K562 (cell line): ENCODE results near the gene FAM117B. TPM values are rescaled to one million over a fixed set of nuclear protein-coding genes. Genes with fewer than 3 reads are reported as not detected.

ENCODE experiments used
- ATAC-seq: fragments of 200-7000 bp; cut with Tn5 transposase; 3 replicates; pipeline ENCODE4 v1.9.1; 2020; ENCODE audit warnings: moderate library complexity
- BruUV-seq: library from RNA; stranded (reverse); fragments of 400-500 nt; replicated peaks from 2 replicates; lab custom pipeline; 2021; lab: Mats Ljungman, UMichigan
- CTCF ChIA-PET: fragments of 300-600 bp; formaldehyde crosslinking; extraction: SDS; loops from one replicate; lab custom pipeline; 2021; ENCODE audit warnings: low intra/inter-chr PET ratio; lab: Yijun Ruan, JAX
- POLR2A ChIA-PET: fragments of 300-600, 350-650 bp; sonication (Branson Sonifier 250); formaldehyde crosslinking; extraction: SDS; loops from one replicate; lab custom pipeline; 2021; ENCODE audit warnings: antibody characterized with exemption, inconsistent platforms; lab: Yijun Ruan, JAX
- DNase-seq, 4 experiments: peaks; one replicate each; pipeline versions ENCODE4 v3.0.0 to v3.0.0-alpha.2; 2011 to 2018; ENCODE audit warnings: low spot score in 3 of 4, mixed read lengths in 3 of 4; ENCODE audit errors: extremely low read depth in 1 of 4
- FAIRE-seq: peaks from 2 replicates; lab custom pipeline; 2011; peaks lifted over from hg19 to GRCh38; lab: Jason Lieb, UNC
- H2AFZ ChIP-seq: 2 replicates; pipeline ENCODE4 v1.6.0; 2011; ENCODE audit warnings: low read depth, low read length, control low read depth, inconsistent platforms
- H3K27ac ChIP-seq: fragments of 200-600 bp; 3 replicates; pipeline ENCODE4 v1.8.0; 2011; ENCODE audit warnings: low read depth, mild to moderate bottlenecking, control low read depth, inconsistent platforms, low read length, moderate library complexity, mixed read lengths; ENCODE audit errors: extremely low read depth
- H3K27me3 ChIP-seq, 2 experiments: fragments of 300-600 bp in 1 of 2; 2 replicates in 1 of 2; 3 replicates in 1 of 2; pipeline versions ENCODE4 v1.6.0 to v1.8.0; 2011; ENCODE audit warnings: inconsistent platforms in 2 of 2, low read length in 2 of 2, mild to moderate bottlenecking in 1 of 2, mixed read lengths in 1 of 2, moderate library complexity in 1 of 2; ENCODE audit not compliant: control insufficient read depth in 2 of 2, insufficient read depth in 2 of 2
- H3K36me3 ChIP-seq: fragments of 300-600 bp; 3 replicates; pipeline ENCODE4 v1.8.0; 2011; ENCODE audit warnings: mild to moderate bottlenecking, low read length, inconsistent platforms; ENCODE audit not compliant: control insufficient read depth, insufficient read depth
- H3K4me1 ChIP-seq, 2 experiments: fragments of 200-600 bp in 1 of 2; replicated peaks in 1 of 2; 2 replicates in 1 of 2; 3 replicates in 1 of 2; pipeline versions ENCODE4 v1.5.1 to v1.8.0; 2011; ENCODE audit warnings: inconsistent platforms in 2 of 2, low read length in 2 of 2, mild to moderate bottlenecking in 1 of 2, mixed read lengths in 1 of 2, moderate library complexity in 1 of 2; ENCODE audit not compliant: control insufficient read depth in 2 of 2, insufficient read depth in 2 of 2
- H3K4me2 ChIP-seq: 2 replicates; pipeline ENCODE4 v1.6.1; 2011; ENCODE audit warnings: low read length, control low read depth, inconsistent platforms, mixed read lengths; ENCODE audit not compliant: insufficient read depth
- H3K4me3 ChIP-seq: fragments of 200-600 bp; sonication (generic), shearing (Covaris generic); 2 replicates; pipeline ENCODE4 v1.5.1; 2016; ENCODE audit warnings: control low read depth, inconsistent platforms
- H3K79me2 ChIP-seq: fragments of 200-600 bp; 3 replicates; pipeline ENCODE4 v1.8.0; 2011; ENCODE audit warnings: low read length, inconsistent platforms; ENCODE audit not compliant: control insufficient read depth, insufficient read depth
- H3K9ac ChIP-seq, 2 experiments: 2 replicates each; pipeline versions ENCODE4 v1.6.0 to v1.6.1; 2011; ENCODE audit warnings: low read depth in 2 of 2, low read length in 2 of 2, control low read depth in 1 of 2, inconsistent platforms in 1 of 2, mild to moderate bottlenecking in 1 of 2, mixed read lengths in 1 of 2; ENCODE audit not compliant: insufficient read depth in 1 of 2
- H3K9me1 ChIP-seq: one replicate; pipeline ENCODE4 v1.6.0; 2011; ENCODE audit warnings: inconsistent platforms, mild to moderate bottlenecking, low read length, moderate library complexity; ENCODE audit not compliant: control insufficient read depth, insufficient read depth
- H3K9me3 ChIP-seq: replicated peaks from 2 replicates; pipeline ENCODE4 v1.5.1; 2011; ENCODE audit warnings: low read depth, low read length, inconsistent platforms; ENCODE audit not compliant: control insufficient read depth, insufficient read depth
- H4K20me1 ChIP-seq: replicated peaks from 2 replicates; pipeline ENCODE4 v1.6.1; 2011; ENCODE audit warnings: low read length, inconsistent platforms, mixed read lengths; ENCODE audit not compliant: control insufficient read depth, insufficient read depth
- C11orf30 ChIP-seq: fragments of 450-650 bp; IDR thresholded peaks from 2 replicates; pipeline ENCODE4 v1.6.1; 2016; ENCODE audit warnings: low read depth, mild to moderate bottlenecking
- ESRRB ChIP-seq: fragments of 250-450 bp; sonication (Bioruptor Pico); IDR thresholded peaks from 2 replicates; pipeline ENCODE4 v1.5.0; 2020; ENCODE audit warnings: mild to moderate bottlenecking, moderate library complexity, borderline replicate concordance
- FOXJ2 ChIP-seq: fragments of 200-800 bp; sonication (Bioruptor generic); IDR thresholded peaks from 2 replicates; pipeline ENCODE4 v1.6.1; 2016; ENCODE audit warnings: missing genetic modification characterization, missing compliant biosample characterization
- NCOA6 ChIP-seq: fragments of 450-650 bp; IDR thresholded peaks from 2 replicates; pipeline ENCODE4 v1.6.1; 2017; ENCODE audit warnings: mild to moderate bottlenecking
- SLC30A9 ChIP-seq: fragments of 250-450 bp; sonication (Bioruptor Pico); IDR thresholded peaks from 2 replicates; pipeline ENCODE4 v1.8.0; 2022; ENCODE audit warnings: mild to moderate bottlenecking, moderate library complexity
- ZNF318 ChIP-seq, 2 experiments: fragments of 450-650 bp; IDR thresholded peaks; 2 replicates each; pipeline ENCODE4 v1.6.1; 2016; ENCODE audit warnings: mild to moderate bottlenecking in 2 of 2, borderline replicate concordance in 1 of 2, low read depth in 1 of 2, moderate library complexity in 1 of 2
- WGBS: fragments of 100-300 bp; shearing (Covaris generic); methylation state at CpG from one replicate; pipeline ENCODE4 v1.1.6; 2016; ENCODE audit warnings: low coverage, mixed read lengths; ENCODE audit not compliant: insufficient coverage; ENCODE audit errors: missing lambda C conversion rate; 5-methylcytosine and 5-hydroxymethylcytosine counted together
- in situ Hi-C: fragments of 300-500 bp; cut with MboI; formaldehyde crosslinking; loops from 4 replicates; pipeline ENCODE4 v1.15.0; 2018; ENCODE audit warnings: inconsistent platforms, mixed read lengths
- intact Hi-C: fragments of 100-400 bp; cut with micrococcal nuclease; formaldehyde crosslinking; loops from 2 replicates; pipeline ENCODE4 v1.14.2; 2022
- polyA plus RNA-seq, 8 experiments: library from polyadenylated mRNA; depleted of rRNA in 4 of 8; stranded (reverse) in 5 of 8; unstranded in 3 of 8; fragments of >200 nt; fragmentation: Nextera tagmentation in 2 of 8; fragmentation: Illumina TruSeq in 1 of 8; extraction: Ambion mirVana in 2 of 8; extraction: Trizol in 1 of 8; gene quantifications; 2 replicates each; pipeline versions ENCODE4 v1.2.1 to v1.2.3, GENCODE V29; 2011 to 2014; ENCODE audit warnings: inconsistent platforms in 1 of 8, missing spikeins in 1 of 8
- total RNA-seq, 7 experiments: library from RNA; depleted of rRNA in 6 of 7; stranded (reverse); fragments of >200 nt in 6 of 7; fragmentation: Illumina TruSeq in 2 of 7; extraction: Trizol in 2 of 7; gene quantifications; 2 replicates each; pipeline versions ENCODE4 v1.2.1 to v1.2.3, GENCODE V29; 2011 to 2021; ENCODE audit warnings: low replicate concordance in 1 of 7

FAM117B gene
- total and polyA plus RNA-seq, 9 of the 15 experiments (the other 6 are each of a cell fraction or from before 2014, with no cell fraction given): 1.6 to 5.2 (median 2.6) TPM

DNA sequence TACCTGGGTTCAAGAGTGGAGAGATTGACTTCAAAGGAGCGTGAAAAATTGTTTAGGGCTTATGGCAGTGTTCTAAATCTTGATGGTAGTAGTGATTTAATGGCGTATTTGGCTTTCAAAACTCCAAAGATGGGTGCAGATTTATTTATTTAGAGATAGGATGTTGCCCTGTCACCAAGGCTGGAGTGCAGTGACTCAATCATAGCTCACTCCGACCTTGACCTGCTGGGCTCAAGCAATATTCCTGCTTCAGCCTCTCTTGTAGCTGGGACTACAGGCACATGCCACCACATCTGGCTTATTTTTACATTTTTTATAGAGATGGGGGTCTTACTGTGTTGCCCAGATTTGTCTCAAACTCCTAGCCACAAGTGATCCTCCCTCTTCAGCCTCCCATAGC, 52.5 kb downstream of the FAM117B start:
- ATAC-seq (no peak), FAIRE-seq (no peak), DNase-seq (no peak)
- in situ Hi-C loops (no loop called here), intact Hi-C loops (no loop called here)
- Histone ChIP-seq H3K4me2 (no peak overlapping the region), H3K9me1 (no peaks in the 10 kb centered on the region), H4K20me1 (no peaks in the 10 kb centered on the region), H2AFZ (no peak overlapping the region), H3K27ac (no peak overlapping the region), H3K4me3 (no peak overlapping the region), H3K9ac (no peak overlapping the region), H3K4me1 (no peaks in the 10 kb centered on the region), H3K36me3 (no peaks in the 10 kb centered on the region), H3K79me2 (no peaks in the 10 kb centered on the region), H3K9me3 (no peaks in the 10 kb centered on the region), H3K27me3 (no peaks in the 10 kb centered on the region)
- BruUV-seq: no TSS peak
- ChIA-PET CTCF (no interaction called here), POLR2A (no interaction called here)
- TF ChIP-seq ZNF318 (IDR thresholded peaks at IDR 0.05; ENCODE audit: borderline replicate concordance in 1 of 2, low read depth in 1 of 2) (no peak), ESRRB (no peak), C11orf30 (no peak), NCOA6 (no peak), FOXJ2 (no peak), SLC30A9 (CRISPR knock-in tag) (no peak)
- WGBS: 56% methylated on average over 3 of the region's 3 CpGs
